ENCODE measurements around the gene CAP2.
A peak's percentile ranks its signal among the peaks of the same experiment; 100 is the strongest.
"Not testable (repeated sequence)": the region's sequence is repeated elsewhere in the genome, so short reads cannot be mapped to it uniquely, and the experiment has no call there.

CAP2 gene

GRCh38 chr6:17503051-17503450, 109.7 kb downstream of the CAP2 start:
- DNase-seq (ENCODE audit: low spot score) = no peak

GRCh38 chr6:17504005-17504404, 110.6 kb downstream of the CAP2 start:
- DNase-seq (ENCODE audit: low spot score) = no peak

GRCh38 chr6:17505062-17505476, 111.7 kb downstream of the CAP2 start:
- no peak for DNase-seq (ENCODE audit: low spot score)

- DNase-seq (ENCODE audit: low spot score) = no peak
Measured at GRCh38 chr6:17505767-17506280, 112.4 kb downstream of the CAP2 start.

GRCh38 chr6:17506531-17506930, 113.1 kb downstream of the CAP2 start:
- DNase-seq (ENCODE audit: low spot score) = no peak

GRCh38 chr6:17506962-17507361, 113.6 kb downstream of the CAP2 start:
- DNase-seq (ENCODE audit: low spot score) = no peak

- DNase-seq (ENCODE audit: low spot score) = no peak
Measured at GRCh38 chr6:17511084-17511483, 117.7 kb downstream of the CAP2 start.

- DNase-seq (ENCODE audit: low spot score) = no peak
Measured at GRCh38 chr6:17511580-17511979, 118.2 kb downstream of the CAP2 start.

GRCh38 chr6:17519120-17519519, 125.7 kb downstream of the CAP2 start:
- DNase-seq (ENCODE audit: low spot score) = no peak

- no peak for DNase-seq (ENCODE audit: low spot score)
Measured at GRCh38 chr6:17525637-17526036, 132.2 kb downstream of the CAP2 start.

GRCh38 chr6:17527076-17527475, 133.7 kb downstream of the CAP2 start:
- DNase-seq (ENCODE audit: low spot score) = no peak

GRCh38 chr6:17530321-17530835, 137.0 kb downstream of the CAP2 start:
- DNase-seq (ENCODE audit: low spot score) = no peak

GRCh38 chr6:17536586-17536985, 143.2 kb downstream of the CAP2 start:
- DNase-seq (ENCODE audit: low spot score) = no peak

GRCh38 chr6:17542243-17542642, 148.8 kb downstream of the CAP2 start:
- DNase-seq (ENCODE audit: low spot score) = no peak

GRCh38 chr6:17545681-17546080, 152.3 kb downstream of the CAP2 start:
- not testable (repeated sequence) for DNase-seq (ENCODE audit: low spot score)

- no peak for DNase-seq (ENCODE audit: low spot score)
Measured at GRCh38 chr6:17551383-17551958, 158.1 kb downstream of the CAP2 start.

- no peak for DNase-seq (ENCODE audit: low spot score)
Measured at GRCh38 chr6:17552861-17553260, 159.5 kb downstream of the CAP2 start.

GRCh38 chr6:17556014-17556413, 162.6 kb downstream of the CAP2 start:
- no peak for DNase-seq (ENCODE audit: low spot score)

GRCh38 chr6:17562636-17563035, 169.2 kb downstream of the CAP2 start:
- DNase-seq (ENCODE audit: low spot score) = no peak

- DNase-seq (ENCODE audit: low spot score) = no peak
Measured at GRCh38 chr6:17565399-17565798, 172.0 kb downstream of the CAP2 start.

- no peak for DNase-seq (ENCODE audit: low spot score)
Measured at GRCh38 chr6:17574866-17575560, 181.6 kb downstream of the CAP2 start.

GRCh38 chr6:17577059-17577458, 183.7 kb downstream of the CAP2 start:
- no peak for DNase-seq (ENCODE audit: low spot score)

GRCh38 chr6:17580518-17581048, 187.2 kb downstream of the CAP2 start:
- DNase-seq (ENCODE audit: low spot score) = peak; percentile 50
